ENCODE data around the gene KANSL1.

KANSL1 gene

GRCh38 chr17:46063241-46063640, 130.0 kb downstream of the KANSL1 start:
- no peak for DNase-seq

GRCh38 chr17:46061435-46061834, 131.8 kb downstream of the KANSL1 start:
- no peak for DNase-seq

- DNase-seq, result no peak
Observed at GRCh38 chr17:46060461-46060860, 132.8 kb downstream of the KANSL1 start.

DNA sequence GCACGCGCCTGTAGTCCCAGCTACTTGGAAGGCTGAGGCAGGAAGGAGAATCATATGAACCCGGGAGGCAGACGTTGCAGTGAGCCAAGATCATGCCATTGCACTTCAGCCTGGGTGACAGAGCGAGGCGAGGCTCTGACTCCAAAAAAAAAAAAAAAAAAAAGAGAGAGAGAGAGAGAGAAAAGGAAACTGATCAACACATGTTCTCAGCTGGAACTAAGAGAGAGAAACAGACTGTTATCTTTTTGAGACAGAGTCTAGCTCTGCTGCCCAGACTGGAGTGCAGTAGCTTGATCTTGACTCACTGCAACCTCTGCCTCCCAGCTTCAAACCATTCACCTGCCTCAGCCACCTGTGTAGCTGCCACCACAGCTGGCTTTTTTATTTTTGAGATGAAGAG, 133.7 kb downstream of the KANSL1 start:
- no peak for DNase-seq

DNA sequence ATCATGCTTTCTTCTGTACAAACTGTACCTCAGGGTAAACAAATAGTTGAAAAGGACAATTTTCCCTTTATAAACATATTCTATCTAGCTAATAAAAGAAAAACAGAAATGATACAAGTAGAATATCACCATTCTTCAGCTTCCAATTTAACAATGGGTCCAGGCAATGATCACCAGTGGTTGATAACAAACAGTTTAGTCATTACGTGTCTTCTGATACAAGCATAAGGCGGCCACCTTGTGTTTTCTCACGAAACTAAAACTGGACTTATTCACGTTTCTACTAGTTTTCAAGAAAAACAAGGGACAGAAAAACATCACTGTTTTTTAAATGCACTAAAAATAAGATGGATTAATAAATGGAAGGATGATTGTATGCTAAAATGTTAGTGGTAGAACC, 135.9 kb downstream of the KANSL1 start:
- DNase-seq, result no peak

DNA sequence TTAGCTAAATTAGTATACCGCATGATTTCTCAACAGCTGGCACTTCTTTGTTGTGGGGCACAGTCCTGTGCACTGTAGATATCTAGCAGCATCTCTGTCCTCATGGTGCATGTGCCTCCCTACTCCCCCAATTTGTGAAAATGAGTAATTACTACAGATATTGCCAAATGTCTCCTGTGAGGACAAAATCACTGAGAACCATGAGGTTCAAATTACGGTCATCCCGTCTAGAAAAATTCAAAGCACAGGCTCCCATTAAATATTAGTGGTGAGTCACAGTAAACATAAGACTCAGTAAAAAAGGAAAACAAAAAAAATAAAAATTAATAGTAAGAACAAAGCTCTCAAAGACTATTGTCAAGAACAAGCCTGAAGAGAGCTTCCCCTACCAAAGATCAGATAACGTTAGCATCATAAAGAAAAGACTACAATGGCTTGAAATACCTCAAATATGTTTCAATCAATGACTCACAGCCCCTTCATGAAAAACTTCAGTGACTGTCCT, 136.4 kb downstream of the KANSL1 start:
- no peak for DNase-seq

DNA sequence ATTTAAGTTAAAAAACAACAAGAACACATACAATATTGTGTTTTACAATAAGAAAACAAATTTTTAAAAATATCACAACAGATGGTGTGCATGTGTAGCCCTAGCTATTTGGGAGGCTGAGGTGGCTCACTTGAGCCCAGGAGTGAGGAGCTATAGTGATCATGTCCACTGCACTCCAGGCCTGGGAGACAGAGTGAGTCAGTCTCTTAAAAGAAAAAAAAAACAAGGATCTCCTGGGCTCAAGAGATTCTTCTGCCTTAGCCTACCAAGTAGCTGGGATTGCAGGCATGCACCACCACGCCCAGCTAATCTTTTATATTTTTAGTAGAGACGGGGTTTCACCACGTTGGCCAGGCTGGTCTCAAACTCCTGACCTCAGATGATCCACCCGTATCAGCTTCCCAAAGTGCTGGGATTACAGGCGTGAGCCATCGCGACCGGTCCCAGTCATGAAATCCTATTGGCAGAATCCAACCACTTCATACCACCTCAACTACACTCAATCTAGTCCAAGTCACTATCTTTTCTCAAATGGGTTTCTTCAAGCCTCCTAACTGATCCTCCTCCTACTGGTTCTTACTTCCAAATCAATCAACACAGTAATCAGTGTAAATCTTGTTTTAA, 139.2 kb downstream of the KANSL1 start:
- no peak for DNase-seq

- DNase-seq, result no peak
Observed at GRCh38 chr17:46049656-46050055, 143.6 kb downstream of the KANSL1 start.

DNA sequence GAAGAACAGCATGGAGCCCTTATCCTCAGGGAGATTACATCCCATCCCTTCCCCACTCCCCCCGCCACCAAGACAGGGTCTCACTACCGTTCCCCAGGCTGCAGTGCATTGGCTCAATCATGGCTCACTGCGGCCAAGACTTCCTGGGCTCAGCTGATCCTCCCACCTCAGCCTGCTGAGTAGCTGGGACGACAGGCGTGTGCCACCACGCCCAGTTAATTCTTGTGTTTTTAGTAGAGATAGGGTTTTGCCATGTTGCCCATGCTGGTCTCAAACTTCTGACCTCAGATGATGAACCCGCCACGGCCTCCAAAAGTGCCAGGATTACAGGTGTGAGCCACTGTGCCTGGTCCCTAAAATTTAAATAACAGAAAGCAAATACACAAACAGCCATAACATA, 145.4 kb downstream of the KANSL1 start:
- DNase-seq, result no peak

GRCh38 chr17:46047398-46047797, 145.8 kb downstream of the KANSL1 start:
- DNase-seq, result no peak

- DNase-seq, result no peak
Observed at GRCh38 chr17:46046957-46047356, 146.3 kb downstream of the KANSL1 start.

DNA sequence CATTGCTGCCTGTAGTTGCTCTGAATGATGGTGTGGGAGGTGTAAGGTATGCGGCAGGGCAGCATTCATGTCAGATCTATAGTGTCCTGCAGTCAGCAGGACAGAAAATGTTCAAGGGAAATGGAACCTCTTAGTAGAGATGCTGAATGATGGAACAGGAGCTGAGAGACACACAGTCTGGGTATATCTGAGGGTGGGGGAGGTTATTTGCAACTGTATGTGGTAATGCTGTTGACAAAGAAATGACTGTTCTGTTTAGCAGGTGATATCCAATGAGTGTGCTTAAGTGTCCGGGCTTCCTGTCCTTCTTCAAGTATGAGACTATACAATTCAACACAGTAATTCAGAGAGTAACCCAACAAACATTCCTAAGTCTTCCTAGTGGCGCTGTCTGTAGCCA, 147.6 kb downstream of the KANSL1 start:
- DNase-seq, result no peak

DNA sequence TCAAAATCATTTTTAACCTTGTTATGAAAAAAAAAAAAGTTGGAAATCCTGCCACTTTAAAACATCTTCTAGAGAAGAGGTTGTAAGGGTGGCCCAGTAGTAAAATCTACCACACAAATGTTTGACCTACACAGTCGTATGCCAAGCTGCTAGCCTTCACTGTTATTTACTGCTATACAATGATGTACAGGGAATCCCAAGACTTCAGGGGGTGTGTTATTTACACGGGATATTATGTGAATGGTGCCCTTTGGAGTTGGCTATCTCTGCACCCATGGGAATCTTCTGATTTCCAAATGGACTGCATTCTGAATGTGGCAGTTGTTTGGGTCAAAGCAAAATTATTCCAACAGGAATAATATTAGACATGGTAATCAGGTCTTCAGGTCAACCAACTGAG, 148.2 kb downstream of the KANSL1 start:
- no peak for DNase-seq

- peak; percentile 46 to 65 for DNase-seq
Observed at GRCh38 chr17:46044286-46044928, 148.8 kb downstream of the KANSL1 start.

DNA sequence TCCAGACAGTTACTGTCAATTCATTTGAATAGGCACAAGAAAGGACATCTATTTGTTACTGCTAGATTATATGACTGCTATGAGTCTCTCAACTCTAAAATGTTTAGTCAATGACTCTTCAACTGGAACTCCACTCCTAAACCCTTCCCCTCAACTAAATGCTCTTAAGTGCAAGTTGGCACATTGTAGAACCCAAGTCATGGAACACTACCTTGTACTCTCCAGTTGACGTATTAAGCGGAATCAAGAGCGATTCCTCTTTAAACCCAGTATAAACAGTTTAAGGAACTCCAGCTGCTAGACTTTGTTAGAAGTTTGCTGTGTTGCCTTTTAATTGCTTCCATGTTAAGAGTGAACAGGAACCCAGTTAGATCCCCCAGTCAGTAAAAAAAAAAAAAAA, 149.6 kb downstream of the KANSL1 start:
- no peak for DNase-seq

GRCh38 chr17:46042925-46043324, 150.3 kb downstream of the KANSL1 start:
- DNase-seq, result no peak

DNA sequence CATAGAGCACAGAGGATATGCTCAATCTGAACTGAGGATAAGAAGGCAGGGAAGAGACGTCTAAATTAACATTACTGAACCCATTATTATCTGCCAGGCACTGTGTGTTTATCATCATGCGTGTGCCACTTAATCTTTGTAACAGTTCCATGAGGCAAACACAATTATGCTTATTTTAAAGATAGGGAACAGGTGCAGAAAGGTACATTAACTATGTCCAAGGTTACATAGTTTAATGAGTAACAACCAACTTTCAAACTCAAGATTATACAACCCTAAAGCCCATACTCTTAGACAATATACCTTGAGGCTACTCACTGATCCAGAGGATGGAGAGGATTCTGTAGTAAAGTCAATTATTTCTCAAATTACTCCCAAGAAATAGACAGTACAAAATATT, 151.0 kb downstream of the KANSL1 start:
- no peak for DNase-seq

DNA sequence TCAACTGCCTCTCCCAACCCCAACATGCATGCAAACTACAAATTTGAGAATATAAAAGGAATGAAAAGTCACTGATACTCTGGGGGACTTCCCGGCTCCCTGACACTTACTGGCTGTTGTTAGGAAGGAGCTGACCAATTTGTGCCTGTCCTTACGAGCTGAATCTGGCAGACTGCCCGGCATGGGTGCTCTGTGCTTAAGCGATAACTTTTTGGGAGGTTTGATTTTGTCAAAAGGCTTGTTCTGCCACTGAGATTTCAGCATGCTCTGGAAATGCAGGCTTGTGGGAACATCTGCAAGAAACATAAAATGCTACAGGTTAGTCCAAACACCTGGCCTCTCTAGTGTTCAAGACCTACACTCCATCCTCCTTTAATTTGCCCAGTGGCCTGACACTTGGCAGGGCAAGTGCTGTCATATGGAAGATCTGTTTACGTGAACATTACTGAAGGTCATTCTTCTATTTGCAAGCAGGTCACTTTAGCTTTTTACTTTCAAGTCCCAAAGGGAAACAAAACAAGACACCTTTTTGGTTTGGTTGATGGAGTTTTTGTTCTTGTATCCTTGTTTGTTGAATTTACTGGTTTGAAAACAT, 153.5 kb downstream of the KANSL1 start:
- DNase-seq, result no peak

- DNase-seq, result no peak
Observed at GRCh38 chr17:46038937-46039336, 154.3 kb downstream of the KANSL1 start.

DNA sequence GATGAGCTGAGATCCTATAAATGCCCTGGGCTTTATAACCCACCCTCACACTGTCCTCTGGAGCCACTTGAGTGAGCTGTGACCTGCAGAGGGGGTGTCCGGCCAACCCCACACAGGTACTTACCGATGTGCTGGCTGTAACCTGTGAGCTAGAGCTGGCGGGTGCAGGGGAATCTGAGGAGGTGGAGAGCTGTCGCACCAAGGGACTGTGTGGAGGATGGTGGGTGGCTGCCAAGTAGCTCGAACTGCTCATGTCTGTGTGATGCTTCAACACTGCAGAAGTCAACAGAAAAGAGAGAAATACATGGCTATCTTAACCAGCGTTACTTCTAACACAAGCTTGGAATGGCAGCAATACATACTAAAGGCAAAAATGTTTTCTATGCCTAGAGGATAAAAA, 154.8 kb downstream of the KANSL1 start:
- DNase-seq, result no peak

DNA sequence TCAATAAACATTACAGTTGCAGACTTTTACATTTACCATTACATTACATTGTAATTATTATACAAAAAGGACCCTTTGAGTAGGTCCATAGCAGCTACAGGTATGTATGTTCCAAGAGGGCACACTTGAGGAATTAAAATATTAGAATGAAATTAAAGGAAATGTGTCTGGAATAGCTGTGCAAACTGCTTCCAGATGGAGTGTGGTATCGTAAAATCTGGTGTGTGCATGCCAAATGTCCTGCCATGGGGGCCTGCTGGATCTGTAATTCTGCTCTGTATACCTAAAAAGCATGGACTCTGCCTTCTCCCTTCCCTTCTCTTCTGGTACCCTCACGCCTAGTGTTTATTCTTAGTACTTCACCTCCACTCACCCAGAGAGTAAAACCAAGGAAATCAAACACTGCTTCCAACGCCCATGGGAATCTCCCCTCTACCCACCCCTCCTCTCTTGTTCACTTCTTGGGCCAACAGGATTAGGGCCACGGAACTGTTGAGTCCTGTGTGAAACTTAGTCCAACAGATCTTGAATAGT, 155.4 kb downstream of the KANSL1 start:
- no peak for DNase-seq

- DNase-seq, result no peak
Observed at GRCh38 chr17:46036491-46036890, 156.7 kb downstream of the KANSL1 start.

DNA sequence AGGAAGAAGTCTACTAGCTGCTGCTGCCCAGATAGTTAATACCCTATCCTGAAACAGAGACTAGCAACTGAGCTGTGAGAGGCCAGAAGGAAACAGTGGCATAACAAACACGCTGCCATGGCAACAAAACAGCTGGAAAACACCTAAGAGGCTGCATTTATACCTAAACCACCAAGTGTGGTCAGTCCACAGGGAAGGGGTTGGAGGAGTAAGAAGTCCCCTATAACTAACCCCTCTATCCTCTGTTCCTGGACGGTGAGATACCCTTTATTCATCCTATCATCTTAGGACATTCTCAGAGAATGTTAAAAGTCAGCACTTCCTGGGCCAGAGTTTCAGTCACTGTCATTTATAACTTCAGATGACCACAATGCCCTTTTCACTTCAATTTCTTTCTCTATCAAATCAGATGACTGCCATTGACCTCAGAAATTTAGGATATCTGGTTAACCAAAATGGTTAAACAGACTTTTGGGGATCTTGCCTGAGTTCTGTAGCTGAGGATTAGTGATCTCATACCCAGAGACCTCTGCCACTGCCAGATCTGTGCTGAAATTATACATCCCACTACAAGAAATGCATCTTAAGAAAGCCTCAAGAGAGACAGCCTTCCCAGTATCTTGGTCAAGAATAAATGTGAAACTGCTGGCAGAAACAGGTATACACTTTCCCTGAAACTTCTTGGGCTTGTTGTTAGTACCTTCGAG, 158.0 kb downstream of the KANSL1 start:
- no peak for DNase-seq

DNA sequence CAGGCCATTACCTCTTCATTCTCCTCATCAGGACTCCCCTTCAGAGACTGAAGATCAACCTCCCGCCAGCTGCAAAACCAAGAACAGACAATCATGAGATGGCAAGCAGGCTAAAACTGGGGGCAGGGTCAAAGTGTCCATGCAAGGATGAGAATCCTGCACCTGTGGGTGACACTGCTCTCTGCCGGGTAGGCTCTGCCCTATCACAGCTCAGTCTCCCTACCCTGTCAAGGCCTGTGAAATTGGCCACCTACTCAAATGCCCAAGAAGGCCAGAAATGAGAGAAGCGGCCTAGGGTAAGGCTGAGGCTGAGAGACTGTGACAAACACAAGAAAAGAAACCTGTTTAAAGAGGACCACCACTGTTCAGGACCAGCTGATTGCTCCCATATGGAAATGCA, 159.8 kb downstream of the KANSL1 start:
- DNase-seq, result no peak

Data from stimulated activated CD4-positive, alpha-beta T cell treated with anti-CD3 and anti-CD28 coated beads, Interleukin-2, amount 100 ng/mL, for 24 hours (primary cell).